Measurements from ENCODE around the gene WNT2B. TPM values are rescaled to one million over a fixed set of nuclear protein-coding genes. Genes with fewer than 3 reads are reported as not detected.
A peak's percentile ranks its signal among the peaks of the same experiment; 100 is the strongest.

WNT2B gene
- total and polyA plus RNA-seq, 12 donors, result 0.46 to 3.3 (median 2.2) TPM

- no peak for DNase-seq
- 74 to 75% methylated on average over 2 of the region's 2 CpGs for whole genome bisulfite sequencing, 2 donors
- peaks cover 0 to 26% (median 9%) of the 10 kb centered on the region in 9 donors for H3K4me1 ChIP-seq
- H3K4me3 ChIP-seq, result no peak overlapping the region
- no peaks in the 10 kb centered on the region for H3K9me3 ChIP-seq
- no peak for TF ChIP-seq CTCF (IDR thresholded peaks at IDR 0.05)
- H3K27ac ChIP-seq, result no peak overlapping the region
- H3K36me3 ChIP-seq, result peaks cover 0 to 71% (median 5%) of the 10 kb centered on the region in 9 donors
- intact Hi-C loops (cut with DNase I), result no loop called here
- no peak for ATAC-seq
- no peaks in the 10 kb centered on the region for H3K27me3 ChIP-seq
Observed at GRCh38 chr1:112536561-112536960, 27.8 kb downstream of the WNT2B start.

- DNase-seq, result no peak
- intact Hi-C loops (cut with DNase I), result no loop called here
- Histone ChIP-seq H3K27me3 (no peaks in the 10 kb centered on the region), H3K36me3 (peaks cover 0 to 79% (median 6%) of the 10 kb centered on the region in 9 donors), H3K4me1 (peaks cover 0 to 23% (median 4%) of the 10 kb centered on the region in 9 donors), H3K9me3 (no peaks in the 10 kb centered on the region), H3K4me3 (no peak overlapping the region), H3K27ac (no peak overlapping the region)
- TF ChIP-seq CTCF (IDR thresholded peaks at IDR 0.05), result no peak
- ATAC-seq, result no peak
Observed at GRCh38 chr1:112537456-112537855, 28.7 kb downstream of the WNT2B start.

GRCh38 chr1:112538883-112539282, 30.1 kb downstream of the WNT2B start:
- intact Hi-C loops (cut with DNase I), result no loop called here
- Histone ChIP-seq H3K36me3 (peaks cover 0 to 70% (median 6%) of the 10 kb centered on the region in 9 donors), H3K4me3 (no peak overlapping the region), H3K9me3 (no peaks in the 10 kb centered on the region), H3K27ac (no peak overlapping the region), H3K27me3 (no peaks in the 10 kb centered on the region), H3K4me1 (peaks cover 0 to 23% (median 4%) of the 10 kb centered on the region in 9 donors)
- ATAC-seq, result no peak
- WGBS, 2 donors, result 87 to 92% methylated on average over 3 of the region's 3 CpGs
- DNase-seq, result no peak
- TF ChIP-seq CTCF (IDR thresholded peaks at IDR 0.05), result no peak

GRCh38 chr1:112540226-112540794, 31.5 kb downstream of the WNT2B start:
- no peaks in the 10 kb centered on the region for H3K27me3 ChIP-seq
- peaks cover 0 to 31% (median 4%) of the 10 kb centered on the region in 9 donors for H3K4me1 ChIP-seq
- intact Hi-C loops (cut with DNase I), result no loop called here
- no peak for TF ChIP-seq CTCF (IDR thresholded peaks at IDR 0.05)
- H3K9me3 ChIP-seq, result no peaks in the 10 kb centered on the region
- DNase-seq, result no peak
- 0 to 57% methylated on average over 1 of the region's 1 CpG for WGBS, 2 donors
- H3K36me3 ChIP-seq, result peaks cover 0 to 67% (median 6%) of the 10 kb centered on the region in 9 donors
- H3K27ac ChIP-seq, result no peak overlapping the region
- ATAC-seq, result peak in 1 of 8 donors; percentile 28
- H3K4me3 ChIP-seq, result no peak overlapping the region
